Sigmoid colon (tissue), 4 donors: Measurements from ENCODE around the gene TCAF1.

Experiments used
- CTCF ChIP-seq, 4 experiments: fragments of 450-650 bp in 3 of 4; fragments of 200-600 bp in 1 of 4; IDR thresholded peaks; one replicate each; pipeline ENCODE4 v1.5.1; 2016 to 2019; ENCODE audit warnings: antibody characterized with exemption in 4 of 4, mild to moderate bottlenecking in 3 of 4, moderate library complexity in 2 of 4
- POLR2A ChIP-seq, 2 donors: fragments of 450-650 bp; IDR thresholded peaks; one replicate each; pipeline ENCODE4 v1.6.1; 2016; ENCODE audit warnings: antibody characterized with exemption in 2 of 2, mild to moderate bottlenecking in 2 of 2, moderate library complexity in 2 of 2
- POLR2AphosphoS5 ChIP-seq, 4 donors: sonication (generic); formaldehyde crosslinking; IDR thresholded peaks; one replicate each; pipeline ENCODE4 v1.6.1; 2017; ENCODE audit warnings: antibody characterized with exemption in 4 of 4

- TF ChIP-seq CTCF (IDR thresholded peaks at IDR 0.05) (no peak), POLR2A (IDR thresholded peaks at IDR 0.05) (no peak), POLR2AphosphoS5 (IDR thresholded peaks at IDR 0.05) (no peak)
Observed at GRCh38 chr7:143886826-143887477, 15.0 kb downstream of the TCAF1 start.
